Epithelial cell of proximal tubule (primary cell): Measurements from ENCODE around the gene SAPCD2. TPM values are rescaled to one million over a fixed set of nuclear protein-coding genes. Genes with fewer than 3 reads are reported as not detected.

Experiments
- DNase-seq: peaks from one replicate; pipeline ENCODE4 v3.0.0-alpha.2; 2011; ENCODE audit warnings: low read depth
- H3K4me3 ChIP-seq: 2 replicates; pipeline ENCODE4 v1.5.1; 2011; ENCODE audit warnings: low read depth, mild to moderate bottlenecking, low read length
- CTCF ChIP-seq: conservative IDR thresholded peaks from 2 replicates; pipeline ENCODE4 v1.5.1; 2012; ENCODE audit warnings: low read depth, mild to moderate bottlenecking, low read length
- total RNA-seq: library from RNA; depleted of rRNA; stranded (reverse); fragments of >200 nt; gene quantifications from 2 replicates; pipeline ENCODE4 v1.2.3, GENCODE V29; 2015

SAPCD2 gene
- total RNA-seq, 1 donor from 2014 or later, result 25.6 TPM

- H3K4me3 ChIP-seq, result no peak overlapping the region
- no peak for TF ChIP-seq CTCF
- no peak for DNase-seq
Measured at GRCh38 chr9:137095664-137096517, 25.5 kb upstream of the SAPCD2 start.

GRCh38 chr9:137089232-137089947 lies 19.0 kb upstream of the SAPCD2 start:
- DNase-seq, result no peak
- TF ChIP-seq CTCF, result no peak
- no peak overlapping the region for H3K4me3 ChIP-seq

GRCh38 chr9:137088121-137088520 lies 17.8 kb upstream of the SAPCD2 start:
- no peak for DNase-seq
- no peak for TF ChIP-seq CTCF
- H3K4me3 ChIP-seq, result peak overlapping the region; percentile 72

- no peak for DNase-seq
- H3K4me3 ChIP-seq, result peak overlapping the region; percentile 72
- no peak for TF ChIP-seq CTCF
Measured at GRCh38 chr9:137087409-137087925, 17.1 kb upstream of the SAPCD2 start.

- H3K4me3 ChIP-seq, result peak within 1 kb of the TSS; percentile 72
- no peak for TF ChIP-seq CTCF
- peak; percentile 76 for DNase-seq
Measured at GRCh38 chr9:137086531-137087408, 16.4 kb upstream of the SAPCD2 start, which contains the start of gene MAN1B1. Gene MAN1B1, plus strand, starts transcription at chr9:137086985. Its CDS starts 15 bp downstream, at chr9:137087000.

- H3K4me3 ChIP-seq, result peak overlapping the region; percentile 72
- DNase-seq, result no peak
- TF ChIP-seq CTCF, result no peak
Measured at GRCh38 chr9:137085920-137086530, 15.7 kb upstream of the SAPCD2 start.
